ENCODE data around the gene LBX1.

LBX1 gene

GRCh38 chr10:101226491-101227428 lies 2.5 kb downstream of the LBX1 start:
- no peak overlapping the region for H3K4me3 ChIP-seq (ENCODE audit: low read depth in 1 of 2, low read length in 1 of 2)

GRCh38 chr10:101225846-101226421 lies 3.3 kb downstream of the LBX1 start:
- Histone ChIP-seq H3K27ac (no peak overlapping the region), H3K4me3 (ENCODE audit: low read depth in 1 of 2, low read length in 1 of 2) (no peak overlapping the region), H3K4me1 (ENCODE audit: control insufficient read depth in 1 of 2, insufficient read depth in 1 of 2, low read depth in 1 of 2, low read length in 1 of 2) (peaks cover 16 to 23% of the 10 kb centered on the region in 2 experiments), H3K9me3 (no peaks in the 10 kb centered on the region), H3K36me3 (no peaks in the 10 kb centered on the region), H3K27me3 (peaks cover 100% of the 10 kb centered on the region)
- no peak for TF ChIP-seq CTCF (IDR thresholded peaks at IDR 0.05)

More at GRCh38 chr10:101226491-101227428, 2.5 kb downstream of the LBX1 start:
- H3K27ac ChIP-seq = no peak overlapping the region
- peaks cover 100% of the 10 kb centered on the region for H3K27me3 ChIP-seq
- H3K9me3 ChIP-seq = no peaks in the 10 kb centered on the region
- TF ChIP-seq CTCF (IDR thresholded peaks at IDR 0.05) = no peak
- no peaks in the 10 kb centered on the region for H3K36me3 ChIP-seq
- peaks cover 16 to 23% of the 10 kb centered on the region in 2 experiments for H3K4me1 ChIP-seq (ENCODE audit: control insufficient read depth in 1 of 2, insufficient read depth in 1 of 2, low read depth in 1 of 2, low read length in 1 of 2)

GRCh38 chr10:101224910-101225823 lies 4.1 kb downstream of the LBX1 start:
- H3K9me3 ChIP-seq = no peaks in the 10 kb centered on the region
- H3K4me1 ChIP-seq (ENCODE audit: control insufficient read depth in 1 of 2, insufficient read depth in 1 of 2, low read depth in 1 of 2, low read length in 1 of 2) = peaks cover 16 to 23% of the 10 kb centered on the region in 2 experiments
- H3K27me3 ChIP-seq = peaks cover 100% of the 10 kb centered on the region
- H3K27ac ChIP-seq = no peak overlapping the region
- peak overlapping the region in 1 of 2 experiments; percentile 21 for H3K4me3 ChIP-seq (ENCODE audit: low read depth in 1 of 2, low read length in 1 of 2)
- no peaks in the 10 kb centered on the region for H3K36me3 ChIP-seq
- no peak for TF ChIP-seq CTCF (IDR thresholded peaks at IDR 0.05)

DNA sequence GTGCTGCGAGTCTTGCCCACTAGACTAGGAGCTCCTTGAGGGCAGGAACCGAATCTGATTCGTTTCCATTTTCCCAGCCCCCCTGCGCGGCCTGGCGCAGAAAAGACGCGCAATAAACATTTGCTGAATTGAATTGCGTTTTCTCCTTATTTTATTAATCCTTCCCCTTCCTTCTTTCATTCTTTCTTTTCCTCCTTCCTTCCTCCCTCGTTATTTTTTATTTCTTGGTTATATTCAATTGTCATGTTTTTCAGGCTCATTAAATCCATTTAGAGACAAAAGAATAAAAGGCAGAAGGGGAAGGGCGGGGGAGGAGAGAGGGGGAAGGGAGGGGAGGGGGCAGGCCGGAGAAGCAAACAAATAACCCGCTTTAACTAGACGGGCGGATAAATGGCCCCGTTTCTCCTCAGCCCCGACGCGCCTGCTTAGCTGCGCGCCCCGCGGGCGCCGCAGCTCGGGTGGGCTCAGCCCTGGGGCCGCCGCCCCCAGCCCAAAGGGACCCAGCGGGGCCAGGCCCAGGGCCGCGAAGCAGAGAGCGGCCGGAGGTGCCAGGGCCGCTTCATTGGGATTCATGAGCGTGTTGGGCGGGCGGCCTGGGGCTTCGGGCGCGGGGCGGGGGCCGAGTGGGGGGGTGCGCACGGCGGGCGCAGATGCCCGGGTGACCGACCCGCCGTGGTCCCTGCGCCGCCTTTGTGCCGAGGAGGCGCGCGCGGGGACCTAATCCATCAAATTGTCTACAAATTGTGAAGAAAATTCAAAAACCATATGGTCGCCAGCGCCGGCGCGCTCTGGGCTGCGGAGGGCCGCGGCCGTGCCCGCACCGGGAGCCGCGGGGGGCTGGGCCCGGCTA lies 5.0 kb downstream of the LBX1 start:
- TF ChIP-seq CTCF (IDR thresholded peaks at IDR 0.05) = no peak
- no peak overlapping the region for H3K4me3 ChIP-seq (ENCODE audit: low read depth in 1 of 2, low read length in 1 of 2)
- peaks cover 16 to 23% of the 10 kb centered on the region in 2 experiments for H3K4me1 ChIP-seq (ENCODE audit: control insufficient read depth in 1 of 2, insufficient read depth in 1 of 2, low read depth in 1 of 2, low read length in 1 of 2)

More for the DNA sequence above, 5.0 kb downstream of the LBX1 start:
- Histone ChIP-seq H3K27ac (no peak overlapping the region), H3K27me3 (peaks cover 100% of the 10 kb centered on the region), H3K36me3 (no peaks in the 10 kb centered on the region), H3K9me3 (no peaks in the 10 kb centered on the region)

Data from neutrophil (primary cell).